Colonic mucosa (tissue), 4 donors: ENCODE data around the gene PYCARD. TPM values are rescaled to one million over a fixed set of nuclear protein-coding genes. Genes with fewer than 3 reads are reported as not detected.
A peak's percentile ranks its signal among the peaks of the same experiment; 100 is the strongest.

Experiments used
- DNase-seq: peaks from one replicate; pipeline ENCODE4 v3.0.0-alpha.2; 2020
- H3K27ac ChIP-seq: fragments of 200-600 bp; one replicate; pipeline ENCODE4 v1.8.0; 2021
- H3K27me3 ChIP-seq: fragments of 200-600 bp; one replicate; pipeline ENCODE4 v1.8.0; 2021
- H3K36me3 ChIP-seq: fragments of 200-600 bp; one replicate; pipeline ENCODE4 v1.8.0; 2021
- H3K4me1 ChIP-seq: fragments of 200-600 bp; one replicate; pipeline ENCODE4 v1.8.0; 2021; ENCODE audit warnings: mild to moderate bottlenecking
- H3K4me3 ChIP-seq: fragments of 200-600 bp; one replicate; pipeline ENCODE4 v1.8.0; 2021
- H3K9ac ChIP-seq, 2 donors: one replicate each; pipeline ENCODE4 v1.7.0; 2013; ENCODE audit warnings: control low read depth in 2 of 2, low read depth in 2 of 2, low read length in 2 of 2
- H3K9me3 ChIP-seq: fragments of 200-600 bp; one replicate; pipeline ENCODE4 v1.8.0; 2021
- CTCF ChIP-seq: fragments of 200-600 bp; IDR thresholded peaks from one replicate; pipeline ENCODE4 v1.8.0; 2022; ENCODE audit warnings: antibody characterized with exemption, mild to moderate bottlenecking
- intact Hi-C: fragments of 100-400 bp; cut with DNase I; formaldehyde crosslinking; loops from one replicate; pipeline ENCODE4 v1.14.1; 2022
- total RNA-seq, 2 donors: library from RNA; stranded (reverse); fragmentation: NEBNext Ultra II Directional in 1 of 2; extraction: Animal tissue kit (Norgen Biotek cat#: 25700) in 1 of 2; gene quantifications; one replicate each; pipeline ENCODE4 v1.2.1, GENCODE V29; 2021
- donor health status: healthy.
- donor health status: DM: no; HTN: no; CAD: no.
- donor health status: DM: no; HTN: no; CAD: no.

The PYCARD gene
- total RNA-seq, 2 donors from 2014 or later = 118 to 119 TPM

GRCh38 chr16:31217136-31217530, 14.6 kb upstream of the PYCARD start:
- H3K27me3 ChIP-seq = peaks cover 32% of the 10 kb centered on the region
- intact Hi-C loops = no loop called here
- H3K4me3 ChIP-seq = peak overlapping the region; percentile 0

GRCh38 chr16:31216422-31217135, 14.0 kb upstream of the PYCARD start, which contains the start of gene PYDC1:
Gene PYDC1, minus strand, starts transcription at chr16:31217135. Its CDS starts 107 bp downstream, at chr16:31217028.
- peaks cover 11% of the 10 kb centered on the region for H3K4me1 ChIP-seq
- no peak within 1 kb of the TSS for H3K27ac ChIP-seq
- H3K9ac ChIP-seq = no peak within 1 kb of the TSS
- H3K4me3 ChIP-seq = peak within 1 kb of the TSS; percentile 44
- no peak for TF ChIP-seq CTCF
- H3K27me3 ChIP-seq = peaks cover 32% of the 10 kb centered on the region
- H3K36me3 ChIP-seq = no peaks in the 10 kb centered on the region
- no peaks in the 10 kb centered on the region for H3K9me3 ChIP-seq
- intact Hi-C loops = no loop called here
- DNase-seq = no peak

More at GRCh38 chr16:31217136-31217530, 14.6 kb upstream of the PYCARD start:
- H3K27ac ChIP-seq = no peak overlapping the region
- H3K9ac ChIP-seq = no peak overlapping the region
- H3K36me3 ChIP-seq = no peaks in the 10 kb centered on the region
- H3K4me1 ChIP-seq = peaks cover 11% of the 10 kb centered on the region
- DNase-seq = no peak
- no peaks in the 10 kb centered on the region for H3K9me3 ChIP-seq
- no peak for TF ChIP-seq CTCF

- H3K4me1 ChIP-seq = peaks cover 11% of the 10 kb centered on the region
- no peaks in the 10 kb centered on the region for H3K36me3 ChIP-seq
- H3K4me3 ChIP-seq = peak overlapping the region; percentile 44
- H3K27ac ChIP-seq = no peak overlapping the region
- intact Hi-C loops = no loop called here
- DNase-seq = peak; percentile 71
- no peak for TF ChIP-seq CTCF
- H3K9ac ChIP-seq = peak overlapping the region in 1 of 2 donors; percentile 12
- H3K9me3 ChIP-seq = no peaks in the 10 kb centered on the region
- peaks cover 32% of the 10 kb centered on the region for H3K27me3 ChIP-seq
Observed at GRCh38 chr16:31215287-31216162, 13.0 kb upstream of the PYCARD start.

GRCh38 chr16:31214708-31215286, 12.2 kb upstream of the PYCARD start:
- Histone ChIP-seq H3K9ac (peak overlapping the region in 1 of 2 donors; percentile 12), H3K36me3 (no peaks in the 10 kb centered on the region), H3K27ac (no peak overlapping the region), H3K4me3 (peak overlapping the region; percentile 44), H3K27me3 (peaks cover 32% of the 10 kb centered on the region), H3K4me1 (peaks cover 11% of the 10 kb centered on the region), H3K9me3 (no peaks in the 10 kb centered on the region)
- no peak for TF ChIP-seq CTCF
- no peak for DNase-seq
- intact Hi-C loops = no loop called here
